ENCODE measurements around the gene C2CD4A. TPM values are rescaled to one million over a fixed set of nuclear protein-coding genes. Genes with fewer than 3 reads are reported as not detected.
"Not testable (repeated sequence)": the region's sequence is repeated elsewhere in the genome, so short reads cannot be mapped to it uniquely, and the experiment has no call there.

The C2CD4A gene
- 0.11 TPM for total RNA-seq
- 0.05 TPM for polyA plus RNA-seq

GRCh38 chr15:62066663-62067447 lies at the start of gene C2CD4A:
TSS of gene C2CD4A (plus strand) at chr15:62066977. CDS start at chr15:62067614, 637 bp downstream.
- no peak within 1 kb of the TSS for H3K27ac ChIP-seq (ENCODE audit: low read depth)
- H3K4me1 ChIP-seq (ENCODE audit: insufficient read depth): peaks cover 4% of the 10 kb centered on the region
- H3K36me3 ChIP-seq (ENCODE audit: insufficient read depth): no peaks in the 10 kb centered on the region
- H3K4me3 ChIP-seq (ENCODE audit: low read depth, low read length): peak within 1 kb of the TSS; percentile 67
- 4% methylated on average over 33 of the region's 33 CpGs for WGBS
- DNase-seq (ENCODE audit: extremely low spot score): peak; percentile 52

- no peak for DNase-seq (ENCODE audit: extremely low spot score)
- Histone ChIP-seq H3K36me3 (ENCODE audit: insufficient read depth) (peaks cover 2% of the 10 kb centered on the region), H3K4me1 (ENCODE audit: insufficient read depth) (no peaks in the 10 kb centered on the region), H3K4me3 (ENCODE audit: low read depth, low read length) (no peak overlapping the region), H3K27ac (ENCODE audit: low read depth) (no peak overlapping the region)
- WGBS: 97% methylated on average over 3 of the region's 3 CpGs
Measured at GRCh38 chr15:62020576-62021160, 46.1 kb upstream of the C2CD4A start.

GRCh38 chr15:62021991-62022600 lies 44.7 kb upstream of the C2CD4A start:
- Histone ChIP-seq H3K36me3 (ENCODE audit: insufficient read depth) (peaks cover 2% of the 10 kb centered on the region), H3K27ac (ENCODE audit: low read depth) (no peak overlapping the region), H3K4me3 (ENCODE audit: low read depth, low read length) (no peak overlapping the region), H3K4me1 (ENCODE audit: insufficient read depth) (no peaks in the 10 kb centered on the region)
- 89% methylated on average over 3 of the region's 3 CpGs for WGBS
- DNase-seq (ENCODE audit: extremely low spot score): no peak

GRCh38 chr15:62026487-62027262 lies 40.1 kb upstream of the C2CD4A start:
- no peak for DNase-seq (ENCODE audit: extremely low spot score)

GRCh38 chr15:62027263-62027565 lies 39.6 kb upstream of the C2CD4A start:
- Histone ChIP-seq H3K4me3 (ENCODE audit: low read depth, low read length) (no peak overlapping the region), H3K27ac (ENCODE audit: low read depth) (no peak overlapping the region), H3K4me1 (ENCODE audit: insufficient read depth) (no peaks in the 10 kb centered on the region), H3K36me3 (ENCODE audit: insufficient read depth) (peaks cover 2% of the 10 kb centered on the region)
- no peak for DNase-seq (ENCODE audit: extremely low spot score)
- WGBS: 63% methylated on average over 3 of the region's 3 CpGs

More at GRCh38 chr15:62026487-62027262, 40.1 kb upstream of the C2CD4A start:
- Histone ChIP-seq H3K4me1 (ENCODE audit: insufficient read depth) (no peaks in the 10 kb centered on the region), H3K36me3 (ENCODE audit: insufficient read depth) (peaks cover 2% of the 10 kb centered on the region), H3K27ac (ENCODE audit: low read depth) (no peak overlapping the region), H3K4me3 (ENCODE audit: low read depth, low read length) (no peak overlapping the region)
- 69% methylated on average over 2 of the region's 2 CpGs for WGBS

- DNase-seq (ENCODE audit: extremely low spot score): no peak
- Histone ChIP-seq H3K36me3 (ENCODE audit: insufficient read depth) (peaks cover 2% of the 10 kb centered on the region), H3K4me3 (ENCODE audit: low read depth, low read length) (no peak overlapping the region), H3K27ac (ENCODE audit: low read depth) (no peak overlapping the region), H3K4me1 (ENCODE audit: insufficient read depth) (no peaks in the 10 kb centered on the region)
- 76% methylated on average over 5 of the region's 5 CpGs for WGBS
Measured at GRCh38 chr15:62027916-62028315, 38.9 kb upstream of the C2CD4A start.

- WGBS: 45% methylated on average over 2 of the region's 2 CpGs
Measured at GRCh38 chr15:62035256-62035924, 31.4 kb upstream of the C2CD4A start.

GRCh38 chr15:62046078-62046743 lies 20.6 kb upstream of the C2CD4A start:
- Histone ChIP-seq H3K4me1 (ENCODE audit: insufficient read depth) (no peaks in the 10 kb centered on the region), H3K36me3 (ENCODE audit: insufficient read depth) (no peaks in the 10 kb centered on the region), H3K27ac (ENCODE audit: low read depth) (no peak overlapping the region), H3K4me3 (ENCODE audit: low read depth, low read length) (no peak overlapping the region)
- no peak for DNase-seq (ENCODE audit: extremely low spot score)
- 72% methylated on average over 5 of the region's 5 CpGs for WGBS

More at GRCh38 chr15:62035256-62035924, 31.4 kb upstream of the C2CD4A start:
- Histone ChIP-seq H3K4me3 (ENCODE audit: low read depth, low read length) (no peak overlapping the region), H3K27ac (ENCODE audit: low read depth) (no peak overlapping the region), H3K36me3 (ENCODE audit: insufficient read depth) (no peaks in the 10 kb centered on the region), H3K4me1 (ENCODE audit: insufficient read depth) (peaks cover 2% of the 10 kb centered on the region)
- DNase-seq (ENCODE audit: extremely low spot score): no peak

GRCh38 chr15:62047282-62047827 lies 19.4 kb upstream of the C2CD4A start:
- Histone ChIP-seq H3K4me1 (ENCODE audit: insufficient read depth) (no peaks in the 10 kb centered on the region), H3K36me3 (ENCODE audit: insufficient read depth) (no peaks in the 10 kb centered on the region), H3K4me3 (ENCODE audit: low read depth, low read length) (no peak overlapping the region), H3K27ac (ENCODE audit: low read depth) (no peak overlapping the region)
- DNase-seq (ENCODE audit: extremely low spot score): no peak
- 93% methylated on average over 2 of the region's 2 CpGs for WGBS

GRCh38 chr15:62048254-62048653 lies 18.5 kb upstream of the C2CD4A start:
- not testable (repeated sequence) for DNase-seq (ENCODE audit: extremely low spot score); H3K4me1 ChIP-seq (ENCODE audit: insufficient read depth); H3K27ac ChIP-seq (ENCODE audit: low read depth); H3K36me3 ChIP-seq (ENCODE audit: insufficient read depth); H3K4me3 ChIP-seq (ENCODE audit: low read depth, low read length)
- WGBS: 95% methylated on average over 4 of the region's 4 CpGs

GRCh38 chr15:62050115-62050514 lies 16.7 kb upstream of the C2CD4A start:
- Histone ChIP-seq H3K36me3 (ENCODE audit: insufficient read depth) (no peaks in the 10 kb centered on the region), H3K4me3 (ENCODE audit: low read depth, low read length) (no peak overlapping the region), H3K27ac (ENCODE audit: low read depth) (no peak overlapping the region), H3K4me1 (ENCODE audit: insufficient read depth) (no peaks in the 10 kb centered on the region)
- DNase-seq (ENCODE audit: extremely low spot score): no peak
- 64% methylated on average over 1 of the region's 1 CpG for WGBS

- no peak overlapping the region for H3K4me3 ChIP-seq (ENCODE audit: low read depth, low read length)
- WGBS: 89% methylated on average over 4 of the region's 4 CpGs
- H3K27ac ChIP-seq (ENCODE audit: low read depth): no peak overlapping the region
- DNase-seq (ENCODE audit: extremely low spot score): no peak
- H3K36me3 ChIP-seq (ENCODE audit: insufficient read depth): no peaks in the 10 kb centered on the region
- H3K4me1 ChIP-seq (ENCODE audit: insufficient read depth): no peaks in the 10 kb centered on the region
Measured at GRCh38 chr15:62051166-62051565, 15.6 kb upstream of the C2CD4A start.
